LoVo (cell line): ENCODE results near the gene MLXIP.
"Not testable (repeated sequence)": the region's sequence is repeated elsewhere in the genome, so short reads cannot be mapped to it uniquely, and the experiment has no call there.

Experiments used
- DNase-seq: peaks from one replicate; pipeline ENCODE4 v3.0.0-alpha.2; 2016; ENCODE audit warnings: low spot score

MLXIP gene

DNA sequence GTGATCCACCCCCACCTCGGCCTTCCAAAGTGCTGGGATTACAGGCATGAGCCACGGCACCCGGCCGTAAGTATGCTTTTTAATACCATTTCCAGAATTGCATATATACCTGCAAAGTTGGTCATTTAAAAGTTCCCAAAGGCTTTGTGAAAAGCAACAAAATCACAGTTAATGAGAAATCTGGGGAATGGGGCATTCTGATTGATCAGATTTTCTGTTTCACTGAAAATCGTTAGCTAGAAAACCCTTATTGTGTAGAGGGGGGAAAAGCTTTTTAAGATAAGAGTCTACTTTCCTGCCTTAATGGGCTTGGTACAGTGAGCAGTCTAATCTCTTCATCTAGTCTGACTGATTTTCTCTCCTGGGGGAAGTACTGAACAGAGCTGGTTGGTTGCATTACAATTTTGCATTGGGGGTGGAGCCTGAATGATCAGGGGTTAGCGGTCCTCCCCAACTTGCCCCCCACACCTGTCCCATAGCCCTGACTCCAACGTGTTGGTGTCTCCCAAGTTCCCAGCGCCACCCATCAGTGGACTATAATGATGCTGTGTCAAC lies 71.6 kb downstream of the MLXIP start:
- no peak for DNase-seq

DNA sequence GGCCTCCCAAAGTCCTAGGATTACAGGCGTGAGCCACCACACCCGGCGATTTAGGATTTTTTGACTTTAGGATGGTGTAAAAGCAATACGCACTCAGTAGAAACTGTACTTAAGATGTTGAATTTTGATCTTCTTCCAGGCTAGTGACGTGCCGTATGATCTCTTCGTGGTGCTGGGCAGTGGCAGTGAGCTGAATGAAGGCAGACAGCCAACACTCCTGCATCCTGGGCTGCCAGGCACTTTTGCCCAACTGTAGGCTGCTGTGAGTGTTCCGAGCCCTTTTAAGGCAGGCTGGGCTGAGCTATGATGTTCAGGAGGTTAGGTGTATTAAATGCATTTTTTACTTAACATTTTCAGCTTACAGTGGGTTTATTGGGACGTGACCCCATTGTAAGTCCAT lies 74.2 kb downstream of the MLXIP start:
- no peak for DNase-seq

DNA sequence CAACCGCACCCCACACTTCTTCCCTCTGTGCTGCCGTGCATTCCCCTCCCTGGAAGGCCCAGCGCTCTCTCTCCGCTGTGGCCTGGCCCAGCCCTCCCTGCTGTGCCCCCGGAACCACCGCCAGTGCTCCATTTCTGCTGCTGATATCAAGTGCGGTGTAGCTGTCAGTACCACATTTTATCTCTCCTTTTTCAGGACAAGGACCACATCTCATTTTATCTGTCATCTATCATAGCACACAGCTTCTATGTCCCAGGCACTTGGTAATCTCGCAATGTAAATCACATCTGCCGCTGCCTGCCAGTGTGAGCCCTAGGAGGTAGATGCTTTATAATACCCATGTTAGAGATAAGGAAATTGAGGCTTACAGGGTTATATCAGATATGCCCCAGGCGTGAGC lies 77.1 kb downstream of the MLXIP start:
- DNase-seq: no peak

DNA sequence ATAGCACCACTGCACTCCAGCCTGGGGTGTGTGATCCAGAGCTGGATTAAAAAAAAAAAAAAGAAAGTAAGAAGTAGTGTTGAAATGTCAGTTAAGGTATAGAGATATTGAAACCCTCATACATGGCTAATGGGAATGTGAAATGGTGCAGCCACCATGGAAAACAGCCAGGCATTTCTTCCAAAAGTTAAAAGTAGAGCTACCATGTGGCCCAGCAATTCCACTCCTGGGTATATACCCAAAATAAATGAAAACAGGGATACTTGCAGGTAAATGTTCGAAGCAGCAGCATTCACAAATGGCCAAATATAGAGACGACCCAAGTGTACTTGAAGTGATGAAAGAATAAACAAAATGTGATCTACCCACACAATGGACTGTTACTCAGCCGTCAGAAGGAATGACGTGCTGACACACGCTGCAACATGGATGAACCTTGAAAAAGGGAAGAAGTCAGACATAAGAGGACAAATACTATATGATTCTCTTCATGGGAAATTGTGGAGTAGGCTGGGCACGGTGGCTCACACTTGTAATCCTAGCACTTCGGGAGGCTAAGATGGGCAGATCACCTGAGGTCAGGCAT lies 80.2 kb downstream of the MLXIP start:
- no peak for DNase-seq

DNA sequence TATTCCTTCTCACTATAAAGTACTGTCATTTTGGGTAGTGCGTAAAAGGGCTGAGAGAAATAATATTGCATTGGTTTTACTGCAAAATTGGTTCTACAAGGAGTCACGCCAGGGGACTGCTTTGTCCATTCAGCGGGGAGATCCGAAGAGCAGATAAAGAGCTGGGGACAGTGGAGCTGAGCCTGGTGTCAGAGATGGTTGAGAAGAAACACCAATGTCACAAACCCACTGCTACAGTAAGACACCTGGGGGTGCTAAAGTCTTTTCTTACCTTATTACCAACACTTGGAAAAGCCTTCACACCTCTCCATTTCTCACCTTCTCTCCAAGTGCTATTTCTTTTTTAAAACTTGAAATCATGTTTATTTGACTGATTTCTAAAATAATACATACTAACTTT lies 81.3 kb downstream of the MLXIP start:
- DNase-seq: no peak

DNA sequence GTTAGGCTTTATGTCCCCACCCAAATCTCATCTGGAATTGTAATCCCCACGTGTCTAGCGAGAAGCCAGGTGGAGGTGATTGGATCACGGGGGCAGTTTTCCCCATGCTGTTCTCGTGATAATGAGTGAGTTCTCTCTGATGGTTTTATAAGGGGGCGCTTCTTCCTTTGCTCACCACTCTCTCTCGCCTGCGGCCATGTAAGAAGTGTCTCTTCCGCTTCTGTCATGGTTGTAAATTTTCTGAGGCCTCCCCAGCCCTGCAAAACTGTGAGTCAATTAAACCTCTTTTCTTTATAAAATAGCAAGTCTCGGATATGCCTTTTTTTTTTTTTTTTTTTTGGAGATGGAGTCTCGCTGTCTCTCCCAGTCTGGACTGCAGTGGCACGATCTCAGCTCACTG lies 82.2 kb downstream of the MLXIP start:
- DNase-seq: no peak

DNA sequence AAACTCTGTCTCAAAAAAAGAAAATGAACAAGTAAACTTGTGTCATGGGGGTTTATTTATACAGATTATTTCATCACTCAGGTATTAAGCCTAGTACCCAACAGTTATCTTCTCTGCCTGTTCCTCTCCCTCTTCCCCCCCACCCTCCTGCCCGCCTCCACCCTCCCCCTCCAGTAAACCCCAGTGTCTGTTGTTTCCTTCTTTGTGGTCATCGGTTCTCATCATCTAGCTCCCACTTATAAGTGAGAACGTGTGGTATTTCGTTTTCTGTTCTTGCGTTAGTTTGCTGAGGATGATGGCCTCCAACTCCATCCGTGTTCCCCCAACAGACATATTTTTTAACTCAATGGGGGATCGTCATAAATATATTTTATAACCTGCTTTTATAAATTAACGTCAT lies 83.1 kb downstream of the MLXIP start:
- DNase-seq: no peak

DNA sequence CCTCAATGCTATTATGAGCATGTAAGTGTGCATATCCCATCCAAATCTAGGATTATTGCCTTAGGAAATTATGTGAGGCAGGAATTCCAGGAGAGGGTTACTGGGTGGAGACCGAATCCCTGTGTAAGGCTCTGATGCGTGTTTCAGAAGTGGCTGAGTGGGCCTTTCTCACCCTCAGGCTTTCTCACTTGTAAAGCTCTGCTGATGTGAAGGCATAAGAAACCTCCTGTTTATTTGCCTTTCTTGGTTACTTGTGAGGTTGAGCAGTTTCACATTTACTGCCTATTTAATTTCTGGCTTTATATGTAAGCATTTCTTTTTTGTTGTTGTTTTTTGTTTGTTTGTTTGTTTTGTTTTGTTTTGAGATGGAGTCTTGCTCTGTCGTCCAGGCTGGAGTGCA lies 84.4 kb downstream of the MLXIP start:
- no peak for DNase-seq

DNA sequence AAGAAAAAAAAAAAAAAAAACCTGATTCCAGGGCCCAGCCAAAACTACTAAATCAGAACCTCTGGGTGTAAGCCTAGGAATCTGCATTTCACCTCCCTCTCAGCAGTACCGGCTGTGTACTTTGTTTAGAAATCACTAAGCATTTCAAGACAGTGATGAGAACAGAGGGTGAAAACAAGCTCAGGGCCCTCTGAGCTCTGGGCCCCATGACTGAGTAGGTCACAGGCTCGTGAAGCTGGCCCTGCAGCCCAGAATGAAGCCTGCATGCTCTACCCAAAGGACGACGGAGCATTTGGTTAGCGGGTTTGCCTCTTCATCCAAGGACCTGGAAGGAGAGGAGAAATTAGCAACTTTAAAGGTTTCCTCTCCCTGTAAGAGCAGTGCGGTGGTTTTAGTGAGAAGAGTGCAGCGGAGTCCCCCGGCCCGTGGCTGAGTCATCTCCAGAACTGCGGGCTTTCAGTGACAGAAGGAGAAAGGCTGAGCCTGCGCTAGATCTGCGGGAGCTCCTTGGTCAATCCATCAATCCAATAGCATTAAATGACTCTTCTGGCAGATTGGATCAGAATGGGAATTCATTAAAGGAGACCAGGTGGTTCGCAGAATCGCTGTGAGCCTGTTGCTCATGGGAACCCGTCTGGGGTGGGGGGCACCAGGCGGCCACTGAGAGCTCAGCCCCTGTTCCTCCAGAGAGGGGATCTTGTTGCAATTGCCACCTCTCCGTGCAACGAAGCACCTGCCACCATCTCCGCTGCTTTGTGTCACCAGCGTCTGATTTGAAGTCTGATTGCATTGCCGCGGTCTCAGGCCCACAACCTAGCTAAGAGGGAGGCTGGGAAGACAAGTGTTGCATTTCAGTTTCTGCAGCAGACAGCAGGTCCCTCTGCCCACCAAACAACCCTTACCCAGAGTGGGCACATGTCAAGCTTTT lies 88.1 kb downstream of the MLXIP start:
- DNase-seq: no peak

DNA sequence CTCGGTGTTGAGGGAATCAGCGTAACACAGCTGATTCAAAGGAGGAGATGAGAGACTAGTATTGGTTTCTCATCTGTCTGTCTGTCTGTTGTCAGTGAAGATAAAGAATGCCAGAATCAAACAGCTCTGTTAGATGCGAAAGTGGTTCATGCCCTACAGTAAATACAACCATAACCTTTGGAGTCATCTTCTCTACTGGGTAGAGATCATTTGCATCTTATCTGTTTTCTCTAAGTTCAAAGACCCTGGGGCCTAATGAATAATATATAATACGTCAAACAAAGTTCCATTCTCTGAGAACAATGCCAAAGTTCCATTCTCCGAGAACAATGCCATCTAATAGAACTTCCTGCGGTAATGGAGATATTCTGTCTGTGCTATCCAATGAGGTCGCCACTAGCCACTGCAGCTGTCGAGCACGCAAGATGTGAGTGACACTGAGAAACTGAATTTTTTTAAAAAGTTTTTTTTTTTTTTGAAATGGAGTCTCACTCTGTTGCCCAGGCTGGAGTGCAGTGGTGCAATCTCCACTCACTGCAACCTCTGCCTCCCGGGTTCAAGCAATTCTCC lies 88.9 kb downstream of the MLXIP start:
- no peak for DNase-seq

DNA sequence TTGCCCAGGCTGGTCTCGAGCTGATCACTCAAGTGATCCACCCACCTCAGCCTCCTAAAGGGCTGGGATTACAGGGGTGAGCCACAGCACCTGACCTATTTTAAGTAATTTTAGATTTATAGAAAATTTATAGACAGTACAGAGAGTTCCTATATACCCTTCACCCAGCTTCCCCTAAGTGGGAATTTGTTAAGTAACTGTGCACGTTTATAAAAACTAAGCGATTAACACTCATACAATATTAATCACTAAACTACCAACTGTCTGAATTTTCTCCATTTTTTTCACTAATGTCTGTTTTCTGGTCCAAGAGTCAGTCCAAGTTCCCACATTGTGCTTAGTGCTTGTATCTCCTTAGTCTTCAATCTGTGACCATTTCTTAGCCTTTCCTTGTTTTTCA lies 89.9 kb downstream of the MLXIP start:
- no peak for DNase-seq

DNA sequence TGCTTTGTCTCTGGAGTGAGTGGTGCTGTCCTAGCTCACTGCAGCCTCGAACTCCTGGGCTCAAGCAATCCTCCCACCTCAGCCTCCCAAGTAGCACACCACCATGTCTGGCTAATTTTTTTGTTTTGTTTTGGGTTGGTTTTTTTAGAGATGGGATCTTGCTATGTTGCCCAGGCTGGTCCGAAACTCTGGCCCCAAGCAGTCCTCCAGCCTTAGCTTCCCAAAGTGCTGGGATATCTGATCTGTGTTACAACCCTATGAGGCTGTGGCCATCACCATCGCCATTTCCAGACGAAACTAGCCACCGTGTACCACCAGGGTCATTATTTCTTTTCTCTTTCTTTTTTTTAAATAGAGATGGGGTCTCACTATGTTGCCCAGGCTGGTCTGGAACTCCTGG lies 92.8 kb downstream of the MLXIP start:
- no peak for DNase-seq

DNA sequence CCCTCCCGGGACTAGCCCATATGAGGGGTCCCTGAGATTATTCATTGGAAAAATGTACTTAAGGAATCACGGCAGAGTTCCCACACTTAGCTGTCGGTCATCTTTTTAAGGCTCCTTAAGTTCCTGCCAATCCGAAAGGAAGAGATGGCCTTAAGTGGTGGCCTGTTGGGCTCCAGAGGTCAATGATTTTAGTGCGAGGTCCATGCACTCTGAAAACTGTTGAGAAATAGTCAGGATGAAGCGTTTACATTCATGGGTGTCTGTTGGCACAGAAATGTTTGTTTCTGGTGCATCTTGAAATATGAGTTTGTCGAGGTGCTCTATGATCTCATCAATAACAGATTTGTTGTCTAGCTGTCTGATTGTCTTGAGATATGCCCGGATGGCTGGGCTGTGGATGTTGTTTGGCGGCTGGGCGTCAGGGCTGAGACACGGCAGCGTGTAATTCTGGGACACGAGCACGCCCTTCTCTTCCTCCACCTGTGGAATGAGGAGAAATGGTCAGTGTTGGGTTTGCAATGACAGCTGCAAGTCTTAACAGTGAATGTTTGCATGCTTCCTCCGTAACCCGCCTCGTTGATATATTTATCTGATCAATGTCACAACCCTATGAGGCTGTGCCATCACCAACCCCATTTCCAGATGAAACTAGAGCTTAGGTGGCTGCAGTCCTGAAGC lies 93.8 kb downstream of the MLXIP start:
- no peak for DNase-seq

DNA sequence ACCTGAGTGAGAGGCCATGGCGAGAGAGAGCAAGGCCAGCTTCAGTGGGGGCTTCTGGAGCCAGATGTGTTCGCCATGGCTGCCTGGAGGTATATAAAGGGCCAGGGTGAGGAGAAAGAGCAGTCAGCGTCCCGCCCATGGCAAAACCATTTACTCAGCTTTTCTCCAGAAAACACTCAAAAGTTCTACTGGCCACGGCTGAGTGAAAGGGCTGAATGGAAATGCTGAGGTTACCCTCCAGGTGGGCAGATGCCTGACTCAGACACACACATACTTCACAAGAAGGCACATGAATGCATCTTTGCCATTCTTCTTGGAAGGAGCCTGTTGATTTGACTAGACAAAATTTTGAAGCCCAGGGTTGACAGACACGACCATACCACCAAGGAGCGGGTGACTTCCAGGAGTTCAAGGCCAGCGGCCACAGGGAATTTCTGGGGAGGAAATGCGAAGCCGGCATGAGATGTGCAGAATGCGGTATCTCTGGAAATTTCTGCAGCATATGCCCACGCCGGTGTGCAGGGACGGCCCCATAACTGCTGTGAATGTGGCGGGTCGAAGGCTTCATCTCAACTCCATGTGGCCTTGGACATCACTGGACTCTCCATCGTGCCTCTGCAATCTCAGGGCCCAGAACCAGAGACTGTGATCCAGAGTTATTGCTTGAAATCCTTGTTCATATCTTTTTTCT lies 95.7 kb downstream of the MLXIP start, which contains the start of gene IL31:
Gene IL31 (minus strand): TSS at position 67 of the 691 bp plus-strand sequence. CDS start 49 bp downstream, at position 18.
- DNase-seq: no peak

DNA sequence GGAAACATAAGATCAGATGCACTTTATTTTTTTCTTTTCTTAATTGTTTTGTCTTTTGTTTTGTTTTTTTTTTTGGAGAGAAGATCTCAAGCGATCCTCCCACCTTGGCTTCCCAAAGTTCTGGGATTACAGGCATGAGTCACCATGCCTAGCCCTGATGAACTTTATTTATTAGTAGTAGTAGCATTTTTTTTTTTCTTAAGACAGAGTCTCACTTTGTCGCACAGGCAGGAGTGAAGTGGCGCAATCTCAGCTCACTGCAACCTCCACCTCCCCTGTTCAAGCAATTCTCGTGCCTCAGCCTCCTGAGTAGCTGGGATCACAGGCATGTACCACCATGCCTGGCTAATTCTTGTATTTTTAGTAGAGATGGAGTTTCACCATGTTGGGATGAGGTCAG lies 97.9 kb downstream of the MLXIP start:
- DNase-seq: not testable (repeated sequence)

DNA sequence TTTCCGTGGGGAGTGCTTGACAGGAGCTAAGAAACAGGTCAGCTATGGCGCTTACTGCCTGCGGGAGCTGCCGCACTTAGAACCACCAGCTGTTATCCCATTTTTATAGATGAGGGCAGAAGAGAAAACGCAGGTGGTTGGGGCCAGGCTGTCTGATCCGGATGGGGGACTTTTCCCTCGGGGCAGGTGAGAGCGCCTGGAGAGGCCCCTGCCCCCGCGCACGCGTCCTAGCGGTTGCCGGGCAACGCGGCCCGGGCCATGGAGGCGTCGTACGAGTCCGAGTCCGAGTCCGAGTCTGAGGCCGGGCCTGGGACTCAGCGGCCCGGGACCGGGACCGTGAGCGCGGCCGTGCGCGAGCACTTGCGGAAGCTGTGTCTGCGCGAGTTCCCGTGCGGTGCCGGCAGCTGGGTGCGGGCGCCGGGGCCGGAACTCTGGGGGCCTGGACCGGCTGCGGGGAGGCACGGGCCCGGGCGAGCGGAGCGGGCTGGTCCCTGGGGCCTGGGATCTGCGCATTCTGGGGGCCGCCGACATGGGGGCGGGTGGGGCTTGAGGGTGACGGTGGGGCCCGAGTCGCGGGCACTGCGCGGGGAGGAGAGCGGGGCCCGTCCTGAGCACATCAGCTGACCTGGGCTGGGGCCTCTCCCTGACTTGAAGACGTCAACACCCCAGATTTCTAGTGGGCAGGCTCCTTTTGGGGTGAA lies 104.5 kb downstream of the MLXIP start, which contains the start of gene LRRC43:
Gene LRRC43 (plus strand): TSS at position 237 of the 701 bp plus-strand sequence. CDS start 22 bp downstream, at position 259.
- peak; percentile 34 for DNase-seq

DNA sequence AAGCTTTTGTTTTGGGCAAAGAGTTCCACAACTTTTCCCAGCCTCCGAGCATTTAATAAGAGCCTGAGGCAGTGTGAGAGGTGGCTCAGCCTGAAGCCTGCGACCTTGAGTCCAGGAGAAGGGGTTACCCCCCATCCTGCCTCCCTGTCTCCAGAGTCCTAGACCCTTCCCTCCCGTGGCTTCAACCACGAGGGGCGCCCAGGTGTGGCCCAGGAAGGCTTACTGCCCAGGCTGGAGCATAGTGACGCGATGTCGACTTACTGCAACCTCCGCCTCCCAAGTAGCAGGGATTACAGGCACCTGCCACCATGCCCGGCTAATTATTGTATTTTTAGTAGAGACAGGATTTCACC lies 105.0 kb downstream of the MLXIP start:
- no peak for DNase-seq

DNA sequence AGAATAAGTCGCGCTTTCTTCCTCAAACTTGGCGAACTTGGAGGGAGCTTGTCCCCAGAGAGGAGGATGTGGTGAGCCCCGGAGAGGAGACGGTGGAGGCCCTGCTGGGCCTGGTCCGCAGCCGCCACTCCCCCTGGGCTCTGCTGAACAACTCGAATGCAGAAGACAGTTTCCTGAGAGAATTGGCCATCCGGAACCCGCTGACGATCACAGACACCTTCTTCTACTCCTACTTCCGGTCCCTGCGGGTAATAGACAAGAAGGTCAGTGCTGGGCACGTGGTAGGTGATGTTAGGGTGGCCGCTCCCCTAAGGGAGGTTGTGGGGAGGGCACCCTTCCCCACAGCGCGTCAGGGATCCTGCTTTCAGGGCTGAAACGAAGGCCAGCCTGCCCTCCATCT lies 106.0 kb downstream of the MLXIP start:
- no peak for DNase-seq

DNA sequence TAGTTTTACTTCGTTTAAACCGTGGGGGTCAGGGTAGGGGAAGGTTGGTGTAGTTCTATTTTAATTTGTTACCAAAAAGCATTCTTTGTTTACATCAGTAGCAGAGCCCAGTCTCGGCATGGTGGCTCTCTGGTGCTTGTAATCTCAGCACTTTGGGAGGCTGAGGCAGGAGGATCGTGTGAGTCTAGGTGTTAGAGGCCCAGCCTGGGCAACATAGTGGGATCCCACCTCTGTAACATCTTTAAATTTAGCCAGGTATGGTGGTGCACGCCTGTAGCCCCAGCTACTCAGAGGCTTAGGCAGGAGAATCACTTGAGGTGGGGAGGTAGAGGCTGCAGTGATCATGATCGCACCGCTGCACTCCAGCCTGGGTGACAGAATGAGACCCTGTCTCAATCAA lies 106.5 kb downstream of the MLXIP start:
- DNase-seq: no peak

DNA sequence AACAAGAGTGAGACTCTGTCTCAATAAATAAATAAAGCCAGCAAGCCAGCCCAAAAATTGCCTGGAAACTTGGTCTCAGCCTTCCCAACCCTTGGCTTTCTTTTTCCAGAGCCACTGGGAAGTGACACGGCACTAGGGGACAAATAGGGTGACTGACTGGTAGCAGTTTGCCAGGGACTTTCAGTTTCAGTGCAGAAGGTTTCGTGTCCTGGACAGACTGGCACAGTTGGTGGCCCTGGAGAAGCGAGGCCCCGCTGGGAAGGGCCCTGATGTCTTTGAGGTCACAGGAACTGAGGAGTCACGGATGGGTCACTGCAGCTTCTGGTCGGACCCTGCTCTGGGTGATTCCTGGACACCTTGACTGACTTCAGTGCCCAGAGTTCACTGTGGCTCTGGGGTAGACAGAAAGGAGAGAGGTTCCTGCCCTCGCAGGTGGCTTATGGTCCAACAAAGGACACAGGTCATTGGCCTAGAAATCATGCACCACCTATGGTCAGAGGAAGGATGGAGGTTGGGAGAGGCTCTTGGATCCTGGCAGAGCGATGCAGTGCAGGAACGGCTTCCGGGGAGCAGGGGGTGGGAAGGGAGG lies 107.0 kb downstream of the MLXIP start:
- DNase-seq: no peak

DNA sequence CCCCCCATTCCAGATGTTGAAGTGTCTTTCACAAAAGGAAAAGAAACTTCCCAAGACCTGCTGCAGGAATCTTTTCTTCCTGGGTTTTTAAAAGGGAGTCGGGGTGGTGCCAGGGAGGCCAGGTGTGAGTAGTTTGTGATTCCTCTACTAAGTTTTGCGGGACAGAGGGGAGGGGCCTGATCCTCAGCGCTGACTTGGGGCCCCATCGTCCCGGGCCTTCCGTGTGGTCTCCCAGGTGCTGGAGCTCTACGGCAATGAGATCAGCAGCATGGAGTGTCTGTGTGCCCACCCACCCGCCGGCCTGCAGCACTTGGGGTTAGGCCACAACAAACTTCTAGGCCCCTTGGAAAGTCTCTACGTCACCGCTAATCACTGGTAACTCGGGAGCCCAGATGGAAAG lies 108.9 kb downstream of the MLXIP start:
- no peak for DNase-seq
